K562 (cell line): ENCODE results near the gene GADD45B. TPM values are rescaled to one million over a fixed set of nuclear protein-coding genes. Genes with fewer than 3 reads are reported as not detected.
A peak's percentile ranks its signal among the peaks of the same experiment; 100 is the strongest.

Experiments used
- CHCHD3 ChIP-seq: fragments of 250-450 bp; sonication (Bioruptor Pico); IDR thresholded peaks from 2 replicates; pipeline ENCODE4 v2.1.2; 2022; ENCODE audit warnings: mild to moderate bottlenecking
- ERF ChIP-seq: fragments of 450-650 bp; formaldehyde crosslinking; IDR thresholded peaks from 2 replicates; pipeline ENCODE4 v1.4.0; 2020; ENCODE audit warnings: mild to moderate bottlenecking, mixed read lengths
- FOXP4 ChIP-seq: sonication (generic); formaldehyde crosslinking; IDR thresholded peaks from 2 replicates; pipeline ENCODE4 v1.8.0; 2022; ENCODE audit warnings: mild to moderate bottlenecking, missing genetic modification reagents, borderline replicate concordance
- HNRNPK ChIP-seq: fragments of 200-400 bp; formaldehyde crosslinking; IDR thresholded peaks from one replicate; pipeline ENCODE4 v1.6.1; 2018; ENCODE audit warnings: mild to moderate bottlenecking, low read depth, low read length; ENCODE audit not compliant: poor library complexity, severe bottlenecking
- KDM5B ChIP-seq: fragments of 200-600 bp; sonication (generic); IDR thresholded peaks from 2 replicates; pipeline ENCODE4 v1.6.1; 2012; ENCODE audit warnings: low read depth, mild to moderate bottlenecking, moderate library complexity, low read length, control low read depth, inconsistent platforms; ENCODE audit not compliant: insufficient replicate concordance
- KLF16 ChIP-seq: IDR thresholded peaks from 2 replicates; pipeline ENCODE4 v1.6.1; 2016; ENCODE audit warnings: antibody characterized with exemption
- KLF6 ChIP-seq: fragments of 250-450 bp; sonication (Bioruptor Pico); IDR thresholded peaks from 2 replicates; pipeline ENCODE4 v1.4.0; 2020; ENCODE audit warnings: mild to moderate bottlenecking, moderate library complexity, borderline replicate concordance
- LCOR ChIP-seq: sonication (generic); formaldehyde crosslinking; IDR thresholded peaks from 2 replicates; pipeline ENCODE4 v1.8.0; 2022; ENCODE audit warnings: mild to moderate bottlenecking, missing genetic modification reagents
- MAFG ChIP-seq: fragments of 450-650 bp; conservative IDR thresholded peaks from 2 replicates; pipeline ENCODE4 v1.6.1; 2016; ENCODE audit warnings: missing genetic modification characterization, missing compliant biosample characterization
- MCM5 ChIP-seq: fragments of 450-650 bp; IDR thresholded peaks from 2 replicates; pipeline ENCODE4 v1.6.1; 2016; ENCODE audit warnings: low read depth
- NCOR1 ChIP-seq: fragments of 450-650 bp; IDR thresholded peaks from 2 replicates; pipeline ENCODE4 v1.6.1; 2016; ENCODE audit warnings: mild to moderate bottlenecking, moderate library complexity
- PHB2 ChIP-seq: fragments of 450-650 bp; IDR thresholded peaks from 2 replicates; pipeline ENCODE4 v1.6.1; 2017; ENCODE audit warnings: low read depth
- RBM34 ChIP-seq: fragments of 200-400 bp; formaldehyde crosslinking; IDR thresholded peaks from 2 replicates; pipeline ENCODE4 v1.6.1; 2018; ENCODE audit warnings: low read length, borderline replicate concordance; ENCODE audit not compliant: insufficient read depth
- SIRT6 ChIP-seq: IDR thresholded peaks from one replicate; pipeline ENCODE4 v1.6.1; 2012; ENCODE audit warnings: low read depth, mild to moderate bottlenecking, control low read depth, inconsistent platforms, low read length, moderate library complexity
- SRSF7 ChIP-seq: fragments of 200-400 bp; formaldehyde crosslinking; optimal IDR thresholded peaks from 2 replicates; pipeline ENCODE3; 2017; ENCODE audit warnings: mild to moderate bottlenecking, low read depth, low read length
- ZNF133 ChIP-seq: fragments of 250-450 bp; sonication (Bioruptor Pico); IDR thresholded peaks from 2 replicates; pipeline ENCODE4 v1.4.0; 2020; ENCODE audit warnings: mild to moderate bottlenecking
- ZNF347 ChIP-seq: fragments of 450-650 bp; formaldehyde crosslinking; IDR thresholded peaks from 2 replicates; pipeline ENCODE4 v1.4.0; 2020; ENCODE audit warnings: low read depth, mild to moderate bottlenecking, moderate library complexity
- ZNF589 ChIP-seq: fragments of 200-800 bp; sonication (Bioruptor generic); IDR thresholded peaks from 2 replicates; pipeline ENCODE4 v1.6.1; 2016; ENCODE audit warnings: low read depth, missing genetic modification characterization, missing compliant biosample characterization
- polyA plus RNA-seq, 8 experiments: library from polyadenylated mRNA; depleted of rRNA in 4 of 8; stranded (reverse) in 5 of 8; unstranded in 3 of 8; fragments of >200 nt; fragmentation: Nextera tagmentation in 2 of 8; fragmentation: Illumina TruSeq in 1 of 8; extraction: Ambion mirVana in 2 of 8; extraction: Trizol in 1 of 8; gene quantifications; 2 replicates each; pipeline versions ENCODE4 v1.2.1 to v1.2.3, GENCODE V29; 2011 to 2014; ENCODE audit warnings: inconsistent platforms in 1 of 8, missing spikeins in 1 of 8
- total RNA-seq, 7 experiments: library from RNA; depleted of rRNA in 6 of 7; stranded (reverse); fragments of >200 nt in 6 of 7; fragmentation: Illumina TruSeq in 2 of 7; extraction: Trizol in 2 of 7; gene quantifications; 2 replicates each; pipeline versions ENCODE4 v1.2.1 to v1.2.3, GENCODE V29; 2011 to 2021; ENCODE audit warnings: low replicate concordance in 1 of 7
- TF ChIP-seq, protein P1 (sequence below): sonication (generic); formaldehyde crosslinking; IDR thresholded peaks from 2 replicates; pipeline ENCODE4 v1.9.0; 2022; ENCODE audit warnings: mild to moderate bottlenecking, missing genetic modification reagents
- TF ChIP-seq, protein P2 (sequence below): fragments of 250-450 bp; sonication (Bioruptor Pico); IDR thresholded peaks from 2 replicates; pipeline ENCODE4 v1.8.0; 2022; ENCODE audit warnings: inconsistent platforms, mild to moderate bottlenecking, moderate library complexity, borderline replicate concordance
- TF ChIP-seq, protein P3 (sequence below): fragments of 250-450 bp; sonication (Bioruptor Pico); IDR thresholded peaks from 2 replicates; pipeline ENCODE4 v1.4.0; 2020; ENCODE audit warnings: mild to moderate bottlenecking
- TF ChIP-seq, protein P4 (sequence below): sonication (generic); formaldehyde crosslinking; IDR thresholded peaks from 2 replicates; pipeline ENCODE4 v1.8.1; 2023; ENCODE audit warnings: mild to moderate bottlenecking, missing genetic modification reagents

GADD45B gene
- total and polyA plus RNA-seq, 9 of the 15 experiments (the other 6 are each of a cell fraction or from before 2014, with no cell fraction given): 0.06 to 4.1 (median 2.1) TPM

- TF ChIP-seq, protein P1, sequence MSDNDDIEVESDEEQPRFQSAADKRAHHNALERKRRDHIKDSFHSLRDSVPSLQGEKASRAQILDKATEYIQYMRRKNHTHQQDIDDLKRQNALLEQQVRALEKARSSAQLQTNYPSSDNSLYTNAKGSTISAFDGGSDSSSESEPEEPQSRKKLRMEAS (CRISPR knock-in tag): peak; percentile 51; the same call in 1 of the 2 replicates
- TF ChIP-seq SIRT6 (no peak), KDM5B (peak; percentile 100), LCOR (CRISPR knock-in tag) (peak; percentile 74; the same call in 1 of the 2 replicates), FOXP4 (CRISPR knock-in tag) (no peak), ZNF347 (CRISPR knock-in tag) (no peak), ZNF589 (no peak), NCOR1 (no peak; the same call in 1 of the 2 replicates), PHB2 (no peak), KLF16 (no peak), KLF6 (CRISPR knock-in tag) (no peak), RBM34 (no peak), MCM5 (no peak), CHCHD3 (CRISPR knock-in tag) (peak; percentile 84; the same call in 1 of the 2 replicates), SRSF7 (no peak), MAFG (no peak), ZNF133 (CRISPR knock-in tag) (no peak), ERF (no peak), HNRNPK (no peak)
- TF ChIP-seq, protein P2, sequence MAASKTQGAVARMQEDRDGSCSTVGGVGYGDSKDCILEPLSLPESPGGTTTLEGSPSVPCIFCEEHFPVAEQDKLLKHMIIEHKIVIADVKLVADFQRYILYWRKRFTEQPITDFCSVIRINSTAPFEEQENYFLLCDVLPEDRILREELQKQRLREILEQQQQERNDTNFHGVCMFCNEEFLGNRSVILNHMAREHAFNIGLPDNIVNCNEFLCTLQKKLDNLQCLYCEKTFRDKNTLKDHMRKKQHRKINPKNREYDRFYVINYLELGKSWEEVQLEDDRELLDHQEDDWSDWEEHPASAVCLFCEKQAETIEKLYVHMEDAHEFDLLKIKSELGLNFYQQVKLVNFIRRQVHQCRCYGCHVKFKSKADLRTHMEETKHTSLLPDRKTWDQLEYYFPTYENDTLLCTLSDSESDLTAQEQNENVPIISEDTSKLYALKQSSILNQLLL (CRISPR knock-in tag): no peak
- TF ChIP-seq, protein P3, sequence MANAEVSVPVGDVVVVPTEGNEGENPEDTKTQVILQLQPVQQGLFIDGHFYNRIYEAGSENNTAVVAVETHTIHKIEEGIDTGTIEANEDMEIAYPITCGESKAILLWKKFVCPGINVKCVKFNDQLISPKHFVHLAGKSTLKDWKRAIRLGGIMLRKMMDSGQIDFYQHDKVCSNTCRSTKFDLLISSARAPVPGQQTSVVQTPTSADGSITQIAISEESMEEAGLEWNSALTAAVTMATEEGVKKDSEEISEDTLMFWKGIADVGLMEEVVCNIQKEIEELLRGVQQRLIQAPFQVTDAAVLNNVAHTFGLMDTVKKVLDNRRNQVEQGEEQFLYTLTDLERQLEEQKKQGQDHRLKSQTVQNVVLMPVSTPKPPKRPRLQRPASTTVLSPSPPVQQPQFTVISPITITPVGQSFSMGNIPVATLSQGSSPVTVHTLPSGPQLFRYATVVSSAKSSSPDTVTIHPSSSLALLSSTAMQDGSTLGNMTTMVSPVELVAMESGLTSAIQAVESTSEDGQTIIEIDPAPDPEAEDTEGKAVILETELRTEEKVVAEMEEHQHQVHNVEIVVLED (CRISPR knock-in tag): no peak
- TF ChIP-seq, protein P4, sequence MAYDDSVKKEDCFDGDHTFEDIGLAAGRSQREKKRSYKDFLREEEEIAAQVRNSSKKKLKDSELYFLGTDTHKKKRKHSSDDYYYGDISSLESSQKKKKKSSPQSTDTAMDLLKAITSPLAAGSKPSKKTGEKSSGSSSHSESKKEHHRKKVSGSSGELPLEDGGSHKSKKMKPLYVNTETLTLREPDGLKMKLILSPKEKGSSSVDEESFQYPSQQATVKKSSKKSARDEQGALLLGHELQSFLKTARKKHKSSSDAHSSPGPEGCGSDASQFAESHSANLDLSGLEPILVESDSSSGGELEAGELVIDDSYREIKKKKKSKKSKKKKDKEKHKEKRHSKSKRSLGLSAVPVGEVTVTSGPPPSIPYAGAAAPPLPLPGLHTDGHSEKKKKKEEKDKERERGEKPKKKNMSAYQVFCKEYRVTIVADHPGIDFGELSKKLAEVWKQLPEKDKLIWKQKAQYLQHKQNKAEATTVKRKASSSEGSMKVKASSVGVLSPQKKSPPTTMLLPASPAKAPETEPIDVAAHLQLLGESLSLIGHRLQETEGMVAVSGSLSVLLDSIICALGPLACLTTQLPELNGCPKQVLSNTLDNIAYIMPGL (CRISPR knock-in tag): no peak
These were observed at the start of gene GADD45B (continued) for GRCh38 chr19:2475702-2476450.
